ENCODE results near the gene OR10P1. TPM values are rescaled to one million over a fixed set of nuclear protein-coding genes. Genes with fewer than 3 reads are reported as not detected.

OR10P1 gene
- total and polyA plus RNA-seq, 11 donors = not detected

- H3K4me1 ChIP-seq = peaks cover 0 to 48% (median 5%) of the 10 kb centered on the region in 12 donors
- WGBS, 4 donors = 53 to 85% (median 71%) methylated on average over 6 of the region's 6 CpGs
- H3K4me3 ChIP-seq = no peak overlapping the region
- DNase-seq (no peak), ATAC-seq (no peak)
- no peaks in the 10 kb centered on the region for H3K27me3 ChIP-seq
- peak overlapping the region in 1 of 12 donors; percentile 75 for H3K27ac ChIP-seq
- H3K9me3 ChIP-seq = no peaks in the 10 kb centered on the region
- H3K36me3 ChIP-seq = no peaks in the 10 kb centered on the region
- intact Hi-C loops (cut with DNase I) = no loop called here
- TF ChIP-seq, protein P1, sequence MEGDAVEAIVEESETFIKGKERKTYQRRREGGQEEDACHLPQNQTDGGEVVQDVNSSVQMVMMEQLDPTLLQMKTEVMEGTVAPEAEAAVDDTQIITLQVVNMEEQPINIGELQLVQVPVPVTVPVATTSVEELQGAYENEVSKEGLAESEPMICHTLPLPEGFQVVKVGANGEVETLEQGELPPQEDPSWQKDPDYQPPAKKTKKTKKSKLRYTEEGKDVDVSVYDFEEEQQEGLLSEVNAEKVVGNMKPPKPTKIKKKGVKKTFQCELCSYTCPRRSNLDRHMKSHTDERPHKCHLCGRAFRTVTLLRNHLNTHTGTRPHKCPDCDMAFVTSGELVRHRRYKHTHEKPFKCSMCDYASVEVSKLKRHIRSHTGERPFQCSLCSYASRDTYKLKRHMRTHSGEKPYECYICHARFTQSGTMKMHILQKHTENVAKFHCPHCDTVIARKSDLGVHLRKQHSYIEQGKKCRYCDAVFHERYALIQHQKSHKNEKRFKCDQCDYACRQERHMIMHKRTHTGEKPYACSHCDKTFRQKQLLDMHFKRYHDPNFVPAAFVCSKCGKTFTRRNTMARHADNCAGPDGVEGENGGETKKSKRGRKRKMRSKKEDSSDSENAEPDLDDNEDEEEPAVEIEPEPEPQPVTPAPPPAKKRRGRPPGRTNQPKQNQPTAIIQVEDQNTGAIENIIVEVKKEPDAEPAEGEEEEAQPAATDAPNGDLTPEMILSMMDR (IDR thresholded peaks at IDR 0.05) = no peak
- TF ChIP-seq POLR2A (IDR thresholded peaks at IDR 0.05) = no peak
Measured at GRCh38 chr12:55676707-55677106, 40.0 kb downstream of the OR10P1 start.

GRCh38 chr12:55679691-55680090 lies 43.0 kb downstream of the OR10P1 start:
- Histone ChIP-seq H3K27ac (no peak overlapping the region), H3K36me3 (peaks cover 0 to under 1% (median 0%) of the 10 kb centered on the region in 9 donors), H3K4me3 (no peak overlapping the region), H3K4me1 (peaks cover 0 to 43% (median 7%) of the 10 kb centered on the region in 12 donors), H3K9me3 (no peaks in the 10 kb centered on the region), H3K27me3 (no peaks in the 10 kb centered on the region)
- intact Hi-C loops (cut with DNase I) = loop anchor here in 6 of 10 donors (2.0 to 5.0 kb wide), 3 partner anchors 41 to 49 kb away; partner anchors contain the start of genes RDH5 (in 6 of the 6) and CD63 (in 1 of the 6)
- DNase-seq (no peak), ATAC-seq (no peak)
- 86 to 88% (median 87%) methylated on average over 5 of the region's 5 CpGs for WGBS, 4 donors
- TF ChIP-seq, protein P1 (IDR thresholded peaks at IDR 0.05) = no peak
- TF ChIP-seq POLR2A (IDR thresholded peaks at IDR 0.05) = no peak

DNA sequence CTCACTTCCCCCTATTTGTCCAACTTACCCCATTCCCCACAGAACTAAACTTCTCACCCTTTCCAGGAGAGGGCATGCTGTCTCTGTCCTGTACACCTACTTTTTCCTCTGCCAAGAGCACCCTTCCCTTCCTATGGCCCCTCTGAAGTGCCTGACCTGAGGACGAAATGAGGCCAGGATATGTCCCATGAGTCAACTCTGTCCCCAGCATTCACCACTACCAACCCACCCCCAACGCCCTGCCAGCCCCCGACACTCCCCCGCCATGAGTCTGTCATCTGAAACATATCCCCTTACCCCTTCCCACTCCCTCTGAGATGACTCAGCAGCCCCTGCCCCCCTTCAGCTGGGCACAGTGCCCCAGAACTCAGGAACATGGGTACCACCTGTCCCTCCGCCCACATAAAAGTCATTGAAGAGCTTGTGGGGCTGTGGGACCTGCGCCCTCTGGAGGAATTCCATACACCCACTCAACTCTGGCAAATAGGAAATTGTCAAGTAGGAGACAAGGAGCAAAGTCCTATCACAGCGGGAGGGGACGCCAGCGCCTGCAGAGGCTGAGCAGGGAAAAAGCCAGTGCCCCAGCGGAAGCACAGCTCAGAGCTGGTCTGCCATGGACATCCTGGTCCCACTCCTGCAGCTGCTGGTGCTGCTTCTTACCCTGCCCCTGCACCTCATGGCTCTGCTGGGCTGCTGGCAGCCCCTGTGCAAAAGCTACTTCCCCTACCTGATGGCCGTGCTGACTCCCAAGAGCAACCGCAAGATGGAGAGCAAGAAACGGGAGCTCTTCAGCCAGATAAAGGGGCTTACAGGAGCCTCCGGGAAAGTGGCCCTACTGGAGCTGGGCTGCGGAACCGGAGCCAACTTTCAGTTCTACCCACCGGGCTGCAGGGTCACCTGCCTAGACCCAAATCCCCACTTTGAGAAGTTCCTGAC lies 44.7 kb downstream of the OR10P1 start:
- H3K27ac ChIP-seq = peak overlapping the region; percentile 38 to 79 (median 62)
- DNase-seq (peak in 4 of 5 donors; percentile 64 to 78 (median 72)), ATAC-seq (peak; percentile 76 to 88 (median 78))
- peaks cover 0 to 26% (median 7%) of the 10 kb centered on the region in 12 donors for H3K4me1 ChIP-seq
- H3K9me3 ChIP-seq = no peaks in the 10 kb centered on the region
- TF ChIP-seq, protein P1 (IDR thresholded peaks at IDR 0.05) = peak in 10 of 12 donors; percentile 11 to 53 (median 32)
- TF ChIP-seq POLR2A (IDR thresholded peaks at IDR 0.05) = peak in 1 of 2 donors; percentile 22
- 10 to 23% (median 11%) methylated on average over 13 to 17 of the region's 17 CpGs for WGBS, 4 donors
- H3K36me3 ChIP-seq = peaks cover 0 to 17% (median 7%) of the 10 kb centered on the region in 9 donors
- H3K27me3 ChIP-seq = no peaks in the 10 kb centered on the region
- intact Hi-C loops (cut with DNase I) = loop anchor here in 8 of 10 donors (1.0 to 5.0 kb wide), 4 partner anchors 39 to 47 kb away; partner anchors contain the start of genes RDH5 (in 6 of the 8) and CD63 (in 1 of the 8)
- H3K4me3 ChIP-seq = peak overlapping the region; percentile 14 to 51 (median 38)
